ENCODE measurements around the gene RTRAF.

The RTRAF gene

GRCh38 chr14:51969852-51970540 lies 19.4 kb upstream of the RTRAF start:
- no peak for DNase-seq (ENCODE audit: low read depth)
- H3K4me3 ChIP-seq (ENCODE audit: low read depth, low read length), result no peak overlapping the region
- TF ChIP-seq CTCF (IDR thresholded peaks at IDR 0.05; ENCODE audit: control insufficient read depth, extremely low read depth, insufficient read depth), result no peak

GRCh38 chr14:51972566-51972965 lies 16.8 kb upstream of the RTRAF start:
- TF ChIP-seq CTCF (IDR thresholded peaks at IDR 0.05; ENCODE audit: control insufficient read depth, extremely low read depth, insufficient read depth), result no peak
- H3K4me3 ChIP-seq (ENCODE audit: low read depth, low read length), result no peak overlapping the region
- DNase-seq (ENCODE audit: low read depth), result no peak

- H3K4me3 ChIP-seq (ENCODE audit: low read depth, low read length), result no peak overlapping the region
- no peak for TF ChIP-seq CTCF (IDR thresholded peaks at IDR 0.05; ENCODE audit: control insufficient read depth, extremely low read depth, insufficient read depth)
- no peak for DNase-seq (ENCODE audit: low read depth)
Observed at GRCh38 chr14:51977075-51977474, 12.3 kb upstream of the RTRAF start.

GRCh38 chr14:51978681-51979085 lies 10.7 kb upstream of the RTRAF start:
- DNase-seq (ENCODE audit: low read depth), result no peak
- TF ChIP-seq CTCF (IDR thresholded peaks at IDR 0.05; ENCODE audit: control insufficient read depth, extremely low read depth, insufficient read depth), result no peak
- no peak overlapping the region for H3K4me3 ChIP-seq (ENCODE audit: low read depth, low read length)

GRCh38 chr14:51979088-51979709 lies 10.1 kb upstream of the RTRAF start:
- peak; percentile 41 for DNase-seq (ENCODE audit: low read depth)
- TF ChIP-seq CTCF (IDR thresholded peaks at IDR 0.05; ENCODE audit: control insufficient read depth, extremely low read depth, insufficient read depth), result peak; percentile 91
- H3K4me3 ChIP-seq (ENCODE audit: low read depth, low read length), result no peak overlapping the region

GRCh38 chr14:51981218-51981854 lies 8.0 kb upstream of the RTRAF start:
- no peak for DNase-seq (ENCODE audit: low read depth)
- H3K4me3 ChIP-seq (ENCODE audit: low read depth, low read length), result no peak overlapping the region
- no peak for TF ChIP-seq CTCF (IDR thresholded peaks at IDR 0.05; ENCODE audit: control insufficient read depth, extremely low read depth, insufficient read depth)

All from LNCaP clone FGC (cell line).